Measurements from ENCODE around the gene SLC6A19.

SLC6A19 gene

GRCh38 chr5:1205255-1206180 lies 4.1 kb downstream of the SLC6A19 start:
- in situ Hi-C loops (cut with HindIII; ENCODE audit: low sequenced_read_pairs), result loop anchor here (25.0 kb wide), 2 partner anchors 257 to 457 kb away; no protein-coding TSS in a partner anchor

DNA sequence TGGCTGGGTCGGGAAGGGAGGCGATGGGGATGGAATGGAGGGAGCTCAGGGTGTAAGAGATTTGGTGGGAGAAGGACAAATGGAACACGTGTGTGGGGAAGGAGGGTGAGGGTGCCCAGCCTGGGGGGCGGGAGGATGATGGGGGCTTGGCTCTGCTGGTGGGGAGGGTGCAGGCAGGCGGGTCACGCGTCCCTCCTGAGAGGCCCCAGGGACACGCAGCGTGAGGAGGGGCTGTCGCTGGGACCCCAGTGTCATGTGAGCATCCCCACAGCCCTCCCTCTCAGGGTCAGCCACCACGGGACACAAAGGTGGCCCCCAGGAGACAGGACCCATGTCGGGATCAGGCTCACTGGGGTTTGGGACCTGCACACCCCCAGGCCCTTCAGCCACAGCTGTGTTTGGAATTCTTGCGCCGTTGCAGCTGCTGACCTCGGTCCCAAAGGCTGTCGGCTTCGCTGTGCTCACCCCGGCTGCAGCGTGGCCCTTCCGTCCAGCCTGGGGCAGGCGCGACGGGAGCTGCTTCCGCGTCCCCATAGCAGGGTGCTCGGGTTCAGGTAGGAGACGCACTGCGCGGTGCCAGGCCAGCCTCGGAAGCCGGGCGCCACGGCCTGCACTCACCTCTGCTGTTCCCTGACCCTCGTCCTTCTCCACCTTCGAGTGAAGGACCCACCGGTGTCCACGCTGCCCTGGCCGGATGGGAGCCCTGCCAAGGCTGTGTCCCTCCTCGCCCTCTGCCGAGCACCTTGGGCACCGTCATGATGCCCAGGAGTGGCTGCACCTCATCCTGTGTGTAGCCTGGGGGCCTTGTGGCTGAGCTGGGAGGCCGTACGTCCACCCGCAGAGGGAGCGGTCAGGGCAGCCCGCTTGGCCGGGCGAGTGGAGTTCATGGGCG lies 5.4 kb downstream of the SLC6A19 start:
- in situ Hi-C loops (cut with HindIII; ENCODE audit: low sequenced_read_pairs), result loop anchor here (25.0 kb wide), 2 partner anchors 256 to 456 kb away; no protein-coding TSS in a partner anchor

DNA sequence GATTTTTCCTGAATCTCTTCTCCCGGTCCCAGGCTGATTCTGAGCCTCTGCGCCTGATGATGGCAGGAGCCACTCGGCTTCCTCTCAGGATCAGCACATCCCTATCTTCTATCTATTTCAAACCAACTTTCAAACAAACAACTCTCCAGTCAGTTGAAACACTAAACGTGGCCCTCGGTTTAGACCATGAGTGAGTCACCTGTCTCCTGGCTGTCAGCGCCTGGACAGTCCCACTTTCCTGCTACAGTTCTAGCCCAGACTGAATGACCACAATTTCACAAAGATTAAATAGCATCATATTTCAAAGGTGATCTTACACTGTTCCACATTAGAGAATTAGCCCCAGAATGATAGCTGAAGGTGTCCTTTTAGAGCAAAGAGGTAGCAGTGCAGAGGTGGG lies 6.2 kb downstream of the SLC6A19 start:
- in situ Hi-C loops (cut with HindIII; ENCODE audit: low sequenced_read_pairs), result loop anchor here (25.0 kb wide), 2 partner anchors 255 to 455 kb away; no protein-coding TSS in a partner anchor

DNA sequence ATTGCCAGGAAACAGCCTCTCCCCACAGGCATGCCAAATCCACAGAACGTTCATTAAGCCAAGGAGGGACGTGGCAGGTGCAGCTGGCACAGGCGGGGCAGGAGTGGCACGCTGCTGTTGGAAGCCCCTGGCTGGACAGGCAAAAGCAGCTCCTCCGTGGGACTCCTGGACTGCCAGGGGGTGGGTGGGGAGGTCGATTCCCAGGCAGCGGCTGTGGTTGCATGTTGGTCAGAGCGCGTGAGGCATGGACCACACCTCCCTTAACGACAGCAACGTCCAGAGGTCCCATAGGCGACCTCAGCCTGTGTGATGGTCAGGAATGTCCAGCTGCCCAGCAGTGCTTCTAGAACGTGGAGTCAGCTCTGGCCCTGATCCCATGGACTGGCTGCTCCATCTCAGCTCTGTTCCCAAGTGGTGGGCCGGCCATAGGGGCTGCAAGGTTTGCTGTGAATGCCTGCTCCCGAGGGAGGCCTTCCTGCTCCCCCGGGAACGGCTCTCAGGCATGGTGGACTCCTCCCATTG lies 6.9 kb downstream of the SLC6A19 start:
- in situ Hi-C loops (cut with HindIII; ENCODE audit: low sequenced_read_pairs), result loop anchor here (25.0 kb wide), 2 partner anchors 254 to 454 kb away; no protein-coding TSS in a partner anchor

- in situ Hi-C loops (cut with HindIII; ENCODE audit: low sequenced_read_pairs), result loop anchor here (25.0 kb wide), 2 partner anchors 253 to 453 kb away; no protein-coding TSS in a partner anchor
Measured at GRCh38 chr5:1208743-1209488, 7.5 kb downstream of the SLC6A19 start.

DNA sequence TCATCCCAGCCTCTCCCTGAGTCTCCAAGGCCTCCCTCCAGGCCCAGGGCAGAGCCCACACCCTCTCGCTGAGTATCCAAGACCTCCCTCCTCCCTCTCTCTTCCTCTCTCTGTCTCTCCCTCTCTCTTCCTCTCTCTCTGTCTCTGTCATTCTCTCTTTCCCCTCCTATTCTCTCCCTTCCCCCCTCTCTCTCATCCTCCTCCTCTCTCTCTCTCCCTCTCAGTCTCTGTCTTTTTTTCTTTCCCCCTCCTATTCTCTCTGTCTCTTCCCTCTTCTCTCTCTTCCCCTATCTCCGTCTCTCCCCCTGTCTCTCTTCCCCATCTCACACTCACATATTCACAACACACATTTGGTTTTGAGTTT lies 8.1 kb downstream of the SLC6A19 start:
- in situ Hi-C loops (cut with HindIII; ENCODE audit: low sequenced_read_pairs), result loop anchor here (25.0 kb wide), 2 partner anchors 253 to 453 kb away; no protein-coding TSS in a partner anchor

DNA sequence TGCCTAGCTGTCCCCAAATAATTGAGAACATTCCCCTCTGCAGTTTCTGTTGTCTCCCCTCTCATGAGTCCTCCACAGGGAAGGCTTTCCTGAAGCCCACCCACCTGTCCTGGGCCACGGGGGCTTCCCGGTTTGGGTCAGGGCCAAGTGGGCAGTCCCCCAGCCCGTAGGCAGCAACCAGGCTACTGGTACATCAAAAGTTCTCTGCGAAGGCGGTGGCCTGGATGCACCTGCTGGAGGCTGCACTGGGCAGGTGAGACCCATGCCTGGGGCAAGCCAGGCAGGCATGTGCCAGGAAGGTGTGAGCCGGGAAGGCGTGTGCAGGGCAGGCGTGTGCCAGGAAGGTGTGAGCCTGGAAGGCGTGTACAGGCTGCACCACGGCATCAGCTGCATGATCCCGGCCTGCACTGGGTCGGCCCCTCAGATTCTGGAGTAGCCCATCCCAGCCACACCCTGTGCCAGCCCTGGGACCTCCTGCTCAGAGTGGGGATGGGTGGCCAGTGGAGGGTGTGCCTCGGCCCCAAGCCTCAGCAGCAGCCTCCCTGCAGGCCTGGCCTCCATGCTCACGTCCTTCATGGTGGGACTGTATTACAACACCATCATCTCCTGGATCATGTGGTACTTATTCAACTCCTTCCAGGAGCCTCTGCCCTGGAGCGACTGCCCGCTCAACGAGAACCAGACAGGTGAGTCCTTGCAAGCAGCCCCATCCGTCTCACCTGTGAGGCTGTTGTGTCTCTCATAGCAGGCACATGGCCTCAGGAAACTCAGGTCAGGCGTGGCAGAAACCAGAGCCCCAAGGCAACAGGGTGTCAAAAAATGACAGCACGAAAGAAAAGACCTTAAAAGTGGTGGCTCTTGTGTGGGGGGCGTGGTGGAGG lies 8.7 kb downstream of the SLC6A19 start:
- in situ Hi-C loops (cut with HindIII; ENCODE audit: low sequenced_read_pairs), result loop anchor here (25.0 kb wide), 2 partner anchors 252 to 452 kb away; no protein-coding TSS in a partner anchor

DNA sequence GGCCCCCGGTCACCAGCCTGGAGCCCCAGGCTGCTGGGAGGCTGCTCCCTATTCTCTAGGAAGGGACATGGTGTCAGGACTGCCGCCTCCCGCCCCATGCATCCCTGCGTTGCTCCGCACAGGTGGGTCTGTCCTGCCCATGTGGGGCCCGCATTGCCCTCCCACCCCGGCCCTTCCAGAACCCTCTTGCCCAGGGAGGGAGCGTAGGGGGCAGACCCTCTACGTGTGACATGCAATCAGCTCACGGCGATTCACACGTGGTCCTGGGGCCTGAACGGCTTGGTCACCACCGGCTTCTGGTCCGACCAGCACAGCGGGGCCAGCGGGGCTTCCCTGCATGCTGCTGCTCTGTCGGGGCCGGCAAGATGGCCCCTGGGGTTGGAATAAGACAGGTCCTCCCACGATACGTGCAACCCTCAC lies 9.4 kb downstream of the SLC6A19 start:
- in situ Hi-C loops (cut with HindIII; ENCODE audit: low sequenced_read_pairs), result loop anchor here (25.0 kb wide), 2 partner anchors 251 to 451 kb away; no protein-coding TSS in a partner anchor

DNA sequence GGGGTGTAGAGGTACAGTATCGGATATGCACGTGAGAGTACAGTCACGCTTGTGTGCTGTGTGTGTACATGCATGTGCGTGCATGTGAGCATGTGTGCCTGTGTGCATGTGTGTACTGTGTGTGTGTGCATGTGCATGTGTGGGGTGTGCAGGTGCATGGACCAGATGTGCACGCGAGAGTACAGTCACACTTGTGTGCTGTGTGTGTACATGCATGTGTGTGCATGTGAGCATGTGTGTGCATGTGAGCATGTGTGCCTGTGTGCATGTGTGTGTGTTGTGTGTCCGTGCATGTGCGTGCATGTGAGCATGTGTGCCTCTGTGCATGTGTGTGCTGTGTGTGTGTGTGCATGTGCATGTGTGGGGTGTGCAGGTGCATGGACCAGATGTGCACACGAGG lies 10.3 kb downstream of the SLC6A19 start:
- in situ Hi-C loops (cut with HindIII; ENCODE audit: low sequenced_read_pairs), result loop anchor here (25.0 kb wide), 2 partner anchors 251 to 451 kb away; no protein-coding TSS in a partner anchor

DNA sequence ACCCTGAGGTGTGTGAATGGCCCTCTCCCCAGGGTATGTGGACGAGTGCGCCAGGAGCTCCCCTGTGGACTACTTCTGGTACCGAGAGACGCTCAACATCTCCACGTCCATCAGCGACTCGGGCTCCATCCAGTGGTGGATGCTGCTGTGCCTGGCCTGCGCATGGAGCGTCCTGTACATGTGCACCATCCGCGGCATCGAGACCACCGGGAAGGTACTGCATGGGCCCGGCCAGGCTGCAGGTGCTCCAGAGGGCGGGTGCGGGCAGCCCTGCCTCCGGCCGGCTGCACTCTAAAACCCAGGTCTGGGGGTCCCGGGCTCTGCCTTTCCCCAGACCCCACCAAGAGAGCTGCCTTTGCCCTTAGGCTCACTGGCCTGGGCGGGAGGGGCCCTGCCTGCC lies 10.9 kb downstream of the SLC6A19 start:
- in situ Hi-C loops (cut with HindIII; ENCODE audit: low sequenced_read_pairs), result loop anchor here (25.0 kb wide), 2 partner anchors 250 to 450 kb away; no protein-coding TSS in a partner anchor

GRCh38 chr5:1212881-1213280 lies 11.5 kb downstream of the SLC6A19 start:
- in situ Hi-C loops (cut with HindIII; ENCODE audit: low sequenced_read_pairs), result loop anchor here (25.0 kb wide), 2 partner anchors 249 to 449 kb away; no protein-coding TSS in a partner anchor

- in situ Hi-C loops (cut with HindIII; ENCODE audit: low sequenced_read_pairs), result loop anchor here (25.0 kb wide), 2 partner anchors 249 to 449 kb away; no protein-coding TSS in a partner anchor
Measured at GRCh38 chr5:1213508-1214162, 12.2 kb downstream of the SLC6A19 start.

DNA sequence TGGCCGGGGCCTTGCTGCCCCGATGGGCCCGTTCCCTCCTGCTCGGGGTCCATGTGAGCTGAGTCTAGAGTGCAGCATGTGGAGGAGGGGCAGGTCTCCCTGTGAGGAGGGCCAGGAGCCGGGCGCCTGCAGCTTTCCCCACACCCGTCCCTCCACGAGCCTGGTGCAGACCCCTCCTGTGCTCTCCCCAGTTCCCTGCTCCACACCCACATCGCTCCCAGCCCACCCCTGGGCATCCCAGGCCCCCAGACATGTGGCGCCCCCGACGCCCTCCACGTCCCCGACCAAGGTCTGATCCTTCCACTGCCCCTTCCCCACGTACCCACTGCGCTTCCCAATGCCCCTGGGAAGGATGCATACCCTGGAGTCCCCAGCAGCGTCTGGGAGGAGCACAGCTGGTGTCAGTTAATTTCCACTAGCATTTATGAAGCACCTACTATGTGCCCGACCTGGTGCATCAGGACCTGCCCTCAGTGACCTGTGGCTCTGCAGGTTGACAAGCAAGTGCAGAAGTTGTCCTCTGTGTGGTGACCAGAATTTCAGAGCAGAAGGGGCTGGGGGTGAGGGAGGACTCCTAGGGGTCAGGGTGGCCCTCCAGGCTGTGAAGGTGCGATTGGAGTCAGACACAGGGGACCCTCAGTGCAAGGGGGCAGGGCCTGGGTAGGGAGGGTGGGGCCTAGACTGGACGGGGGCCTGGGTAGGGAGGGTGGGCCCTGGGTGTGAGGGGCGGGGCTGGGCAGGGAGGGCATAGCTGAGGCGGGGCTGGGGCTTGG lies 13.0 kb downstream of the SLC6A19 start:
- in situ Hi-C loops (cut with HindIII; ENCODE audit: low sequenced_read_pairs), result loop anchor here (25.0 kb wide), 2 partner anchors 248 to 448 kb away; no protein-coding TSS in a partner anchor

DNA sequence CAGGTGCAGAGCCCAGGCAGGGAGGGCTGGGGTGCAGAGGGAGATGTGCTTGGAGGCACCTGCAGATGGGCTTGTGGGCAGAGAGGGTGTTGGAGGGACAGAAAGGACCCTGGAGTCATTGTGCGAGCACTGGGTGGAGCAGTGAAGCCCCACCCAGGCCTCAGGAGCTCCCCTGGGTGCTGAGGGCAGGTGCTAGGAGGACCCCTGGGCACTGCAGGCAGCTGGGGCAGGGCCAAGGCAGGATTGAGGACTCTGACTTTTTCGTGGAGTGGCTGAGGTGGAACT lies 13.5 kb downstream of the SLC6A19 start:
- in situ Hi-C loops (cut with HindIII; ENCODE audit: low sequenced_read_pairs), result loop anchor here (25.0 kb wide), 2 partner anchors 247 to 447 kb away; no protein-coding TSS in a partner anchor

DNA sequence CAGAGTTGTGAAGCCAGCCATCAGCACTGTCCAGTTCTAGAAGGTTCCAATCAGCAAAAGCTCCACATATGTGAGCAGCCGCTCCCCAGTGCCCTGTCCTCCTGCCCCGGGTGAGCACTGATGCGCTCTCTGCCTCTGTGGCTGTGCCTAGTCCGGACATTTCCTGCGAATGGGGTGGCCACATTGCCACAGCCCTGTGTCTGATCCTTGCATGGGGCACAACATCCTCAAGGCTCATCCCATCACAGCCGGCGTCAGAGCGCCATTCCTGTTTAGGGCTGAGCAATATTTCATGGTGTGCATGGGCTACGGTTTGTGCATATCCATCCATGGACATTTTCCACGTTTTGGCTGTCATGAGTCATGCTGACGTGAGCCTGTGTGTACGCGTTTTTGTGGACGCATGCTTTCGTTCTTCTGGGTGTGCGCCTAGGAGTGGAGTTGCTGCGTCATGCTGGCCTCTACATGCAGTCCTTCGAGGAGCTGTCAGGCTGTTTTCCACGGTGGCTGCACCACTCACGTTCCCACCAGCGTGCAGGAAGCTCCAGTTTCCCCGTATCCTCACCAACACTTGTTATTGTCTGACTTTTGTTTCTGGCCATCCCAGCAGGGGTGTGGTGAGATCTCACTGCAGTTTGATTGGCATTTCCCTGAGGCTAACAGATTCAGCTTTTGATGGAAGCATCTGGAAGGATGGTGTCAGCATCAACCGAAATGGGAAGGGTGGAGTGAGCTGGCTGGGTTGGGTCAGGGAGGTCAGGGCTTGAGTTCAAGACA lies 14.1 kb downstream of the SLC6A19 start:
- in situ Hi-C loops (cut with HindIII; ENCODE audit: low sequenced_read_pairs), result loop anchor here (25.0 kb wide), 2 partner anchors 247 to 447 kb away; no protein-coding TSS in a partner anchor

- in situ Hi-C loops (cut with HindIII; ENCODE audit: low sequenced_read_pairs), result loop anchor here (25.0 kb wide), 2 partner anchors 246 to 446 kb away; no protein-coding TSS in a partner anchor
Measured at GRCh38 chr5:1216211-1216917, 15.0 kb downstream of the SLC6A19 start.

All from DLD1 (cell line).